Neuronal stem cell (in vitro differentiated cells): ENCODE measurements around the gene NUDT17.

Source experiments
- DNase-seq: peaks from one replicate; pipeline ENCODE4 v3.0.0-alpha.2; 2013; ENCODE audit warnings: low spot score
- H2AFZ ChIP-seq: one replicate; pipeline ENCODE4 v1.6.1; 2013; ENCODE audit warnings: mild to moderate bottlenecking, low read length, inconsistent platforms
- H2AK5ac ChIP-seq: 2 replicates; pipeline ENCODE4 v1.6.1; 2013; ENCODE audit warnings: low read depth, mild to moderate bottlenecking, inconsistent platforms, low read length, moderate library complexity, mixed read lengths
- H2BK120ac ChIP-seq: 2 replicates; pipeline ENCODE4 v1.6.1; 2013; ENCODE audit warnings: low read depth, mild to moderate bottlenecking, inconsistent platforms, low read length, moderate library complexity, mixed read lengths
- H2BK12ac ChIP-seq: one replicate; pipeline ENCODE4 v1.6.1; 2013; ENCODE audit warnings: low read length, inconsistent platforms
- H2BK15ac ChIP-seq: 2 replicates; pipeline ENCODE4 v1.6.1; 2013; ENCODE audit warnings: mild to moderate bottlenecking, low read length, inconsistent platforms, mixed read lengths
- H2BK5ac ChIP-seq: one replicate; pipeline ENCODE4 v1.6.1; 2013; ENCODE audit warnings: inconsistent platforms, mild to moderate bottlenecking, low read length, moderate library complexity
- H3K14ac ChIP-seq: one replicate; pipeline ENCODE4 v1.6.1; 2013; ENCODE audit warnings: low read length, inconsistent platforms
- H3K18ac ChIP-seq: 2 replicates; pipeline ENCODE4 v1.6.1; 2013; ENCODE audit warnings: low read length, inconsistent platforms
- H3K23ac ChIP-seq: 2 replicates; pipeline ENCODE4 v1.6.1; 2013; ENCODE audit warnings: low read depth, mild to moderate bottlenecking, mixed read lengths, low read length, inconsistent platforms; ENCODE audit not compliant: poor library complexity
- H3K27ac ChIP-seq: replicated peaks from 3 replicates; pipeline ENCODE4 v1.5.1; 2013; ENCODE audit warnings: low read length, inconsistent platforms
- H3K27me3 ChIP-seq, 3 experiments: 2 replicates each; pipeline ENCODE4 v1.6.1; 2013; ENCODE audit warnings: low read length in 3 of 3, mild to moderate bottlenecking in 2 of 3, inconsistent platforms in 1 of 3, low read depth in 1 of 3, mixed read lengths in 1 of 3, moderate library complexity in 1 of 3; ENCODE audit not compliant: control insufficient read depth in 3 of 3, insufficient read depth in 3 of 3
- H3K36me3 ChIP-seq, 2 donors: replicated peaks in 1 of 2; 2 replicates each; pipeline ENCODE4 v1.6.1; 2013; ENCODE audit warnings: low read length in 2 of 2; ENCODE audit not compliant: control insufficient read depth in 2 of 2, insufficient read depth in 2 of 2
- H3K4ac ChIP-seq: 2 replicates; pipeline ENCODE4 v1.6.1; 2013; ENCODE audit warnings: inconsistent platforms, mild to moderate bottlenecking, low read length, moderate library complexity
- H3K4me1 ChIP-seq, 2 donors: 1 replicate in 1 of 2; 2 replicates in 1 of 2; pipeline ENCODE4 v1.6.1; 2013; ENCODE audit warnings: low read length in 2 of 2, low read depth in 1 of 2; ENCODE audit not compliant: control insufficient read depth in 2 of 2, insufficient read depth in 1 of 2
- H3K4me2 ChIP-seq: one replicate; pipeline ENCODE4 v1.6.1; 2013; ENCODE audit warnings: mild to moderate bottlenecking, low read length, inconsistent platforms; ENCODE audit not compliant: insufficient read depth, poor library complexity, severe bottlenecking
- H3K4me3 ChIP-seq, 2 donors: 2 replicates each; pipeline ENCODE4 v1.5.1; 2013; ENCODE audit warnings: low read length in 2 of 2, mild to moderate bottlenecking in 2 of 2, inconsistent platforms in 1 of 2, moderate library complexity in 1 of 2
- H3K79me1 ChIP-seq: one replicate; pipeline ENCODE4 v1.6.1; 2013; ENCODE audit warnings: low read depth, mild to moderate bottlenecking, inconsistent platforms, low read length, moderate library complexity
- H3K9ac ChIP-seq: one replicate; pipeline ENCODE4 v1.6.1; 2013; ENCODE audit warnings: mild to moderate bottlenecking, low read depth, low read length, inconsistent platforms; ENCODE audit not compliant: poor library complexity
- H3K9me3 ChIP-seq, 2 donors: replicated peaks in 1 of 2; 2 replicates each; pipeline versions ENCODE3 to v1.6.1; 2013; ENCODE audit warnings: low read length in 2 of 2, mild to moderate bottlenecking in 2 of 2, inconsistent platforms in 1 of 2, low read depth in 1 of 2, mixed read lengths in 1 of 2, moderate library complexity in 1 of 2; ENCODE audit not compliant: control insufficient read depth in 2 of 2, insufficient read depth in 1 of 2
- H4K8ac ChIP-seq: one replicate; pipeline ENCODE4 v1.6.1; 2013; ENCODE audit warnings: low read depth, mild to moderate bottlenecking, inconsistent platforms, low read length, moderate library complexity
- H4K91ac ChIP-seq: one replicate; pipeline ENCODE4 v1.6.1; 2013; ENCODE audit warnings: low read length, low read depth, mild to moderate bottlenecking, inconsistent platforms; ENCODE audit not compliant: poor library complexity
- WGBS, 2 donors: extraction: QIAGEN DNeasy Blood & Tissue Kit; methylation state at CpG; one replicate each; pipeline ENCODE4 v1.1.7; 2013; ENCODE audit warnings: missing lambda C conversion rate in 2 of 2, mixed read lengths in 1 of 2; ENCODE audit not compliant: insufficient read length in 2 of 2, insufficient replicate concordance in 1 of 2; ENCODE audit errors: extremely low coverage in 2 of 2; 5-methylcytosine and 5-hydroxymethylcytosine counted together

The NUDT17 gene

DNA sequence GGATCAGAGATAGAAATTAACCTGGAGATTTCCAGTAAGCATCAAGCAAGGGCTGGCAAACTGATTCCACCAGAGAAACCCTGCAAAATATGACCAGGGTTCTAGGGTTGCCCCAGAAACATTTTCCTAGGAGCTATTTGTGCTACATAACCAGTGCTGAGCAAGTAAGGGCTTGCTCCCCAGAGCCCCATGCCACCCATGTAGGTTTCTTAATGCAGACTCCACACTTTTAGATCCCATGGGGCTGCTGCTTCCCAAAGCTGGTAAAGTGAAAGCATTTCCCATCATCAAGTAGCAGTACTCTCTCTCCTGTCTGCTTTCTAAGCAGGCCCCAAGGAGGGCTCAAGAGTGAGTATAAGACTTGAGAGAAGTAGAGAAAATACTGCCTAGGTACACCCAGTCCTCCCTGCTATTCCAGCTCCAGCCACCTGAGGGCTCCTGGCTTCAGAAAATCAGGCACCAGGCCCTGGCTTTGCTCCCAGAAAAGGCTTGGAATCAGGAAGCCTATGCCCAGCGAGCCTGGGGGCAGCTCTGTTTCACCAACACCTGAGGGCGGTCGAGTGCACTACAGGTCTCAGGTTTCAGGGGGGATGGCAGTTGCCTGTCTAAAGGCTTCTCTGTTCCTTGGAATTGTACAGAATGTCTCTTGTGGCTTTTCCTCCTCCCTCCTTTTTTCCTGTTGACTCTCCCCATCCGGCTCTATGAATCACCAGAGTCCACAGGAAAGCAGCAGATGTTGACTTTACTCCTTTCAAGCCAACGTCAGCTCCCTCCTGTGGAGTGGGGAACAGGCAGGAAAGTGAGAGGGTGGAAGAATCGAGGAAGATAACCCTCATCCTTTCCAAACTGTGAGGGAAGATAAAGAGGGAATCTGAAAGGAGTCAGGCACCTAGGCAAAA, 46.4 kb downstream of the NUDT17 start:
- H4K8ac ChIP-seq = no peak overlapping the region
- no peak overlapping the region for H2BK120ac ChIP-seq
- peaks cover 0 to 24% (median 0%) of the 10 kb centered on the region in 3 experiments for H3K27me3 ChIP-seq
- H2AFZ ChIP-seq = peak overlapping the region; percentile 87
- no peak overlapping the region for H2BK15ac ChIP-seq
- no peak overlapping the region for H3K4me3 ChIP-seq
- H2BK5ac ChIP-seq = no peak overlapping the region
- no peak overlapping the region for H3K14ac ChIP-seq
- peak overlapping the region; percentile 46 for H3K4me2 ChIP-seq
- H2AK5ac ChIP-seq = no peak overlapping the region
- no peak overlapping the region for H2BK12ac ChIP-seq
- H3K27ac ChIP-seq = peak overlapping the region; percentile 57
- no peaks in the 10 kb centered on the region for H3K79me1 ChIP-seq
- H3K23ac ChIP-seq = no peak overlapping the region
- no CpG with 5 or more reads among the region's 6 CpGs for WGBS, 2 donors
- no peak overlapping the region for H4K91ac ChIP-seq
- H3K9me3 ChIP-seq = no peaks in the 10 kb centered on the region
- DNase-seq = peak; percentile 92
- H3K36me3 ChIP-seq = no peaks in the 10 kb centered on the region
- H3K9ac ChIP-seq = no peak overlapping the region
- no peak overlapping the region for H3K18ac ChIP-seq
- no peak overlapping the region for H3K4ac ChIP-seq
- H3K4me1 ChIP-seq = peaks cover 5 to 6% of the 10 kb centered on the region in 2 donors

DNA sequence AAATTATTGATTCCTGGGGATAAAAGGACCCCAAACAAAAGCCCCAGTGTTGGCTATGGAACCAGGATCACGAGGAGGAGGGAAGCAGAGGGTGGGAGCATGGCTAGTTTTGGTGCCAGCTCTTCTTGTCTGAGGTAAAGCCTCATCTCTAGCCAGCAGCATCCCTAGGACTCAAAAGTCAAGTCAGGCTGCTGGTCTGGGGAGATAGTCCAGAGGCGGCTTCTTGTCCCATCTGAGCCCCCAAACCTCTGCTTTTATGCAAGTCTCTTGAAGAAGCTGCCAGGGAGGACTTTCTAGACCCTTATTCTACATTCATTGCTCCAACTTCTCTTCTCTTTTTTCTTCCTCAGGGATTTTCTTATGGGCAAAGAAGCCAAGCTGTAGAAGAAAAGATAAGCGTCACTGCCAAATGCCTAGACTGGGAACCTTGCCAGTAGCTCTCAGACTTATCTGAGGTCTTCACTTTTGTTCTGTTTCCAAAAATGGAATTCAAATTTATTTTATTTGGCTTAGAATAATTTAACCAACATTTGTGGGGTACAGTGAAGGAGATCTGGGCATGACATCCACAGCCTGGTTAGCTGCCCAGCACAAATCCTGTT, 47.2 kb downstream of the NUDT17 start:
- H3K27ac ChIP-seq = peak overlapping the region; percentile 57
- no peak overlapping the region for H2AK5ac ChIP-seq
- no peak overlapping the region for H4K91ac ChIP-seq
- H2BK15ac ChIP-seq = no peak overlapping the region
- peak overlapping the region; percentile 19 for H3K18ac ChIP-seq
- no peak overlapping the region for H4K8ac ChIP-seq
- peaks cover 5 to 6% of the 10 kb centered on the region in 2 donors for H3K4me1 ChIP-seq
- no peak overlapping the region for H3K4me2 ChIP-seq
- no peak overlapping the region for H3K9ac ChIP-seq
- DNase-seq = no peak
- peak overlapping the region; percentile 87 for H2AFZ ChIP-seq
- peaks cover 0 to 27% (median 0%) of the 10 kb centered on the region in 3 experiments for H3K27me3 ChIP-seq
- no peaks in the 10 kb centered on the region for H3K9me3 ChIP-seq
- no peak overlapping the region for H3K23ac ChIP-seq
- H3K36me3 ChIP-seq = no peaks in the 10 kb centered on the region
- no peak overlapping the region for H2BK5ac ChIP-seq
- no peak overlapping the region for H3K4ac ChIP-seq
- no peak overlapping the region for H2BK120ac ChIP-seq
- WGBS, 2 donors = no CpG with 5 or more reads among the region's 3 CpGs
- H2BK12ac ChIP-seq = no peak overlapping the region
- H3K4me3 ChIP-seq = no peak overlapping the region
- no peaks in the 10 kb centered on the region for H3K79me1 ChIP-seq
- H3K14ac ChIP-seq = no peak overlapping the region

DNA sequence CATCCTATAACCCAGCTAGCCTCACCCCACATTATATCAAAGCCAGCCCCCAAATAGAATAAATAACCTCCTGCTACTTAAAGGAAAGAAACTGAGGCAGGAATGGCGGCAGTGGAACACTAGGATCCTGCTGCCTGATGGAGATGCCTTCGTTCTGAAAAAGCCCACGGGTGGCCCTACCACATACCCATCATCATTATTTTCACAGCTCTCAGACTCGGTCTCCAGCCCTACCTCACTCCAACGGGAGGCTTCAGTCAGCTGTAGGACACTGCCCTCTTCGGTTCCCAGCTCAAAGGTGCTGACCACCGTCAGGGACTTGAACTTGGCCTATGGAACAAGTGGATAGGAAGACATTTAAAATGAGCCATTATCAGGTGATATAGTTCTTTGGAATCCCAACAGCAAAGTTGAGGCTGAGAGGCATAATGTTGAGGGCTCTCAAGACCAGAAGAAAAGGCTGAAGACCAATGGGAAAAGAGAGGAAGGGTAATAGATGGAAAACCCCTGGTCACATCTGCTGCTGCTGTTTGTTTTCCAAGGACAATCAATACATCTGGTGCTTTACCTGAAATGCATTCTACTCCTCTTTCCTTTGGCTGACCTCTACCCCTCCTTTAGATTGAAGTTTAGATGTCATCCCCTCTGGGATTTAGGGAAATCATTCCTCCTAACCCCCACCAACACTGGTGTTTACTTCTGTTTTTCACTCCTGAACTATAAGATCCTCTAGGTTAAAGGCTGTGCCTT, 48.1 kb downstream of the NUDT17 start:
- H3K4me3 ChIP-seq = no peak overlapping the region
- H2BK15ac ChIP-seq = no peak overlapping the region
- no peaks in the 10 kb centered on the region for H3K9me3 ChIP-seq
- peaks cover 0 to 24% (median 0%) of the 10 kb centered on the region in 3 experiments for H3K27me3 ChIP-seq
- no peaks in the 10 kb centered on the region for H3K36me3 ChIP-seq
- no CpG with 5 or more reads among the region's 7 CpGs for WGBS, 2 donors
- H3K4ac ChIP-seq = no peak overlapping the region
- H3K23ac ChIP-seq = no peak overlapping the region
- H3K79me1 ChIP-seq = no peaks in the 10 kb centered on the region
- no peak overlapping the region for H3K18ac ChIP-seq
- peaks cover 5 to 6% of the 10 kb centered on the region in 2 donors for H3K4me1 ChIP-seq
- no peak overlapping the region for H4K8ac ChIP-seq
- no peak overlapping the region for H3K4me2 ChIP-seq
- H2BK5ac ChIP-seq = no peak overlapping the region
- H2AK5ac ChIP-seq = no peak overlapping the region
- no peak for DNase-seq
- H2BK120ac ChIP-seq = no peak overlapping the region
- H2AFZ ChIP-seq = no peak overlapping the region
- no peak overlapping the region for H3K9ac ChIP-seq
- no peak overlapping the region for H4K91ac ChIP-seq
- no peak overlapping the region for H3K14ac ChIP-seq
- no peak overlapping the region for H2BK12ac ChIP-seq
- H3K27ac ChIP-seq = no peak overlapping the region

DNA sequence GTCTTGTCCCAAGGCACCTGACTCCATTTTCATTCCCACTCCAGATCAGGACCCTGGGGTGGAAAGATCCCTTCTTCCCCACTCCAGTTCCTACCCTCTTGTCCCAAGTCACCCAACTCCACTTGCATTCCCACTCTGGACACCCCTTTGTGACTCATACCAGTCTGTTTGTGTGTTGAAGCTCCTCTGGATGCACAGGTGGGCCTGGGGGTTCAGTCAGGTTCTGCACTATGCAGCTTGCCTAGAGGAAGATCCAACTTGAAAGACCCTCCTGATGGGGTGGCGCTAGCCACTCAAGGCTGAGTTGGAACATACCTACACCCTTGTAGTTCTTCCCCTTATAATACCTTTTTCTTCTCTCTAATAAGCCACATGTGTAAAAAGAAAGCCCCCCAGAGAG, 50.0 kb downstream of the NUDT17 start:
- Histone ChIP-seq H3K4me3 (no peak overlapping the region), H2BK15ac (no peak overlapping the region), H3K4me1 (peaks cover 12 to 13% of the 10 kb centered on the region in 2 donors), H3K18ac (no peak overlapping the region), H3K4me2 (no peak overlapping the region), H3K14ac (no peak overlapping the region), H2BK12ac (no peak overlapping the region), H3K23ac (no peak overlapping the region), H3K36me3 (no peaks in the 10 kb centered on the region), H3K9me3 (no peaks in the 10 kb centered on the region), H4K8ac (no peak overlapping the region), H3K27ac (no peak overlapping the region), H3K4ac (no peak overlapping the region), H2BK5ac (no peak overlapping the region), H2AK5ac (no peak overlapping the region), H3K79me1 (no peaks in the 10 kb centered on the region), H3K27me3 (peaks cover 0 to 24% (median 0%) of the 10 kb centered on the region in 3 experiments), H2BK120ac (no peak overlapping the region), H4K91ac (no peak overlapping the region), H3K9ac (no peak overlapping the region), H2AFZ (no peak overlapping the region)
- no CpG with 5 or more reads among the region's 1 CpG for WGBS, 2 donors
- no peak for DNase-seq
